Measurements from ENCODE around the gene GREB1L. TPM values are rescaled to one million over a fixed set of nuclear protein-coding genes. Genes with fewer than 3 reads are reported as not detected.

Gene GREB1L
- total and polyA plus RNA-seq, 10 of the 15 experiments (the other 5 are each of a cell fraction or from before 2014, with no cell fraction given): under 0.01 to 0.11 (median 0.03) TPM; not detected in 1

DNA sequence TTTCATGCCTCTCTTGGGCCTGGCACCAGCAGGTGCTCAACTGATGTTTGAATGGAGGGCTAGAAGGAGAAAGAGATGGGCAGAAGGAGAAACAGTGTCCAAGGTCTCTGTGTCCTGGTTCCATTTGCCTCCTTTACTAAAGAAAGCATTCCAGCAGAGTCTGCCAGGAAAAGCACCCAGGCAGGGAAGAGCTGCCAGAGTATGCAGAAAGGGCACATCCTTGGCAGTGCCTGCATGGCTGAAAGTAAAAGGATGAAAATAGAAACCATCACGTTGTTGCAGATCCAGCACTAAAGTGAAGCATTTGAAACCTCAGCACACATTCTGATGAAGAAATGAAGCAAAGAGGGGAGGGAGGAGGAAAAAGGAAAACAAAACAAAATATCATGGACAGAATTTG lies 216.3 kb downstream of the GREB1L start:
- RAD21 ChIA-PET (ENCODE audit: unreplicated experiment): no interaction called here
- H3K4me3 ChIP-seq: no peak overlapping the region
- no peaks in the 10 kb centered on the region for H3K79me2 ChIP-seq (ENCODE audit: control insufficient read depth, insufficient read depth, low read length)
- H2AFZ ChIP-seq (ENCODE audit: control insufficient read depth, low read depth, low read length): no peak overlapping the region
- intact Hi-C loops (cut with micrococcal nuclease; ENCODE audit: unreplicated experiment) (no loop called here), in situ Hi-C loops (cut with MboI) (no loop called here)
- H4K20me1 ChIP-seq (ENCODE audit: control insufficient read depth, insufficient read depth): no peaks in the 10 kb centered on the region
- TF ChIP-seq SMARCA5 (IDR thresholded peaks at IDR 0.05) (no peak), DPF2 (IDR thresholded peaks at IDR 0.05) (no peak), SUPT20H (IDR thresholded peaks at IDR 0.05; ENCODE audit: borderline replicate concordance, control insufficient read depth, low read depth, low read length) (no peak)
- no peaks in the 10 kb centered on the region for H3K9me3 ChIP-seq (replicated peaks; ENCODE audit: control insufficient read depth, insufficient read depth, low read length)
- no peaks in the 10 kb centered on the region for H3K27me3 ChIP-seq (replicated peaks in 1 of 2; ENCODE audit: control insufficient read depth in 2 of 2, insufficient read depth in 2 of 2, low read length in 1 of 2)
- H3K4me2 ChIP-seq (ENCODE audit: control insufficient read depth, insufficient read depth): no peak overlapping the region
- 57% methylated on average over 1 of the region's 1 CpG for WGBS (ENCODE audit: insufficient coverage, insufficient replicate concordance, low lambda C conversion rate, missing lambda C conversion rate)
- SMC1A ChIA-PET (ENCODE audit: uncharacterized antibody, unreplicated experiment): no interaction called here
- no peak overlapping the region for H3K9ac ChIP-seq (ENCODE audit: control insufficient read depth, insufficient read depth, low read length)
- no peaks in the 10 kb centered on the region for H3K4me1 ChIP-seq (ENCODE audit: control insufficient read depth, insufficient read depth, low read length)
- DNase-seq (ENCODE audit: low read depth, low spot score) (no peak), FAIRE-seq (no peak), ATAC-seq (no peak)
- POLR2A ChIA-PET: no interaction called here
- H3K36me3 ChIP-seq (ENCODE audit: control insufficient read depth in 2 of 2, insufficient read depth in 2 of 2, low read length in 1 of 2): no peaks in the 10 kb centered on the region
- H3K27ac ChIP-seq (ENCODE audit: control insufficient read depth, insufficient read depth): no peak overlapping the region
- no TSS peak for BruUV-seq (replicated peaks)
- CTCF ChIA-PET: no interaction called here

DNA sequence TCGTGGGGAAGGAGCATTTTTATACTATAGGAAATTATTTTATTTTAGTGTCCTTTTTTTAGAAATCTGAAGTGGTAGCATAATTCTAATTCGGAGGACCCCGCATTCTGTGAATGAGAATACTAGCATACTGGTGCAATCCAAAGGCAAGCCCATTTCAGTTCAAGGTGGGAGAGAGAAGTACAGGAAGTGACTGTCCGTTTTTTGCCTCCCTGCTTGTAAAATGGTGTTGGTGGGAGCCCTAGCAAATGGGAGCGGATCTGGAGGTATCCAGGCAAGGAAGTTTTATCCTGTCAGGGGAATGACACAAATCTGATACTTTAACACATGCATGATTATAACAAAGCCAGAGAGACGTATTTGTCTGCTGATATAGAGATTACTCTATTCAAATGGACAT lies 216.8 kb downstream of the GREB1L start:
- SMC1A ChIA-PET (ENCODE audit: uncharacterized antibody, unreplicated experiment): no interaction called here
- H3K36me3 ChIP-seq (ENCODE audit: control insufficient read depth in 2 of 2, insufficient read depth in 2 of 2, low read length in 1 of 2): no peaks in the 10 kb centered on the region
- no peaks in the 10 kb centered on the region for H3K9me3 ChIP-seq (replicated peaks; ENCODE audit: control insufficient read depth, insufficient read depth, low read length)
- CTCF ChIA-PET: no interaction called here
- H3K4me1 ChIP-seq (ENCODE audit: control insufficient read depth, insufficient read depth, low read length): no peaks in the 10 kb centered on the region
- no peak overlapping the region for H3K4me2 ChIP-seq (ENCODE audit: control insufficient read depth, insufficient read depth)
- no peak for ATAC-seq
- no peaks in the 10 kb centered on the region for H4K20me1 ChIP-seq (ENCODE audit: control insufficient read depth, insufficient read depth)
- FAIRE-seq: no peak
- POLR2A ChIA-PET: no interaction called here
- no peak overlapping the region for H2AFZ ChIP-seq (ENCODE audit: control insufficient read depth, low read depth, low read length)
- 48% methylated on average over 6 of the region's 6 CpGs for WGBS (ENCODE audit: insufficient coverage, insufficient replicate concordance, low lambda C conversion rate, missing lambda C conversion rate)
- intact Hi-C loops (cut with micrococcal nuclease; ENCODE audit: unreplicated experiment) (no loop called here), in situ Hi-C loops (cut with MboI) (no loop called here)
- RAD21 ChIA-PET (ENCODE audit: unreplicated experiment): no interaction called here
- no TSS peak for BruUV-seq (replicated peaks)
- H3K27ac ChIP-seq (ENCODE audit: control insufficient read depth, insufficient read depth): no peak overlapping the region
- no peak for DNase-seq (ENCODE audit: low read depth, low spot score)
- no peaks in the 10 kb centered on the region for H3K27me3 ChIP-seq (replicated peaks in 1 of 2; ENCODE audit: control insufficient read depth in 2 of 2, insufficient read depth in 2 of 2, low read length in 1 of 2)
- H3K9ac ChIP-seq (ENCODE audit: control insufficient read depth, insufficient read depth, low read length): no peak overlapping the region
- H3K4me3 ChIP-seq: no peak overlapping the region
- no peaks in the 10 kb centered on the region for H3K79me2 ChIP-seq (ENCODE audit: control insufficient read depth, insufficient read depth, low read length)
- TF ChIP-seq MEF2B (IDR thresholded peaks at IDR 0.05; ENCODE audit: partially characterized antibody, poor library complexity, severe bottlenecking) (no peak), RCOR1 (conservative IDR thresholded peaks at IDR 0.05; ENCODE audit: low read depth, low read length) (no peak), NFYB (IDR thresholded peaks at IDR 0.05; ENCODE audit: insufficient read depth, low read depth, low read length) (no peak), MYC (IDR thresholded peaks at IDR 0.05; ENCODE audit: insufficient read depth, insufficient read length, insufficient replicate concordance, low read length, severe bottlenecking) (no peak), SIX5 (IDR thresholded peaks at IDR 0.05; ENCODE audit: low read depth, low read length, severe bottlenecking) (no peak)
- TF ChIP-seq, protein P1, sequence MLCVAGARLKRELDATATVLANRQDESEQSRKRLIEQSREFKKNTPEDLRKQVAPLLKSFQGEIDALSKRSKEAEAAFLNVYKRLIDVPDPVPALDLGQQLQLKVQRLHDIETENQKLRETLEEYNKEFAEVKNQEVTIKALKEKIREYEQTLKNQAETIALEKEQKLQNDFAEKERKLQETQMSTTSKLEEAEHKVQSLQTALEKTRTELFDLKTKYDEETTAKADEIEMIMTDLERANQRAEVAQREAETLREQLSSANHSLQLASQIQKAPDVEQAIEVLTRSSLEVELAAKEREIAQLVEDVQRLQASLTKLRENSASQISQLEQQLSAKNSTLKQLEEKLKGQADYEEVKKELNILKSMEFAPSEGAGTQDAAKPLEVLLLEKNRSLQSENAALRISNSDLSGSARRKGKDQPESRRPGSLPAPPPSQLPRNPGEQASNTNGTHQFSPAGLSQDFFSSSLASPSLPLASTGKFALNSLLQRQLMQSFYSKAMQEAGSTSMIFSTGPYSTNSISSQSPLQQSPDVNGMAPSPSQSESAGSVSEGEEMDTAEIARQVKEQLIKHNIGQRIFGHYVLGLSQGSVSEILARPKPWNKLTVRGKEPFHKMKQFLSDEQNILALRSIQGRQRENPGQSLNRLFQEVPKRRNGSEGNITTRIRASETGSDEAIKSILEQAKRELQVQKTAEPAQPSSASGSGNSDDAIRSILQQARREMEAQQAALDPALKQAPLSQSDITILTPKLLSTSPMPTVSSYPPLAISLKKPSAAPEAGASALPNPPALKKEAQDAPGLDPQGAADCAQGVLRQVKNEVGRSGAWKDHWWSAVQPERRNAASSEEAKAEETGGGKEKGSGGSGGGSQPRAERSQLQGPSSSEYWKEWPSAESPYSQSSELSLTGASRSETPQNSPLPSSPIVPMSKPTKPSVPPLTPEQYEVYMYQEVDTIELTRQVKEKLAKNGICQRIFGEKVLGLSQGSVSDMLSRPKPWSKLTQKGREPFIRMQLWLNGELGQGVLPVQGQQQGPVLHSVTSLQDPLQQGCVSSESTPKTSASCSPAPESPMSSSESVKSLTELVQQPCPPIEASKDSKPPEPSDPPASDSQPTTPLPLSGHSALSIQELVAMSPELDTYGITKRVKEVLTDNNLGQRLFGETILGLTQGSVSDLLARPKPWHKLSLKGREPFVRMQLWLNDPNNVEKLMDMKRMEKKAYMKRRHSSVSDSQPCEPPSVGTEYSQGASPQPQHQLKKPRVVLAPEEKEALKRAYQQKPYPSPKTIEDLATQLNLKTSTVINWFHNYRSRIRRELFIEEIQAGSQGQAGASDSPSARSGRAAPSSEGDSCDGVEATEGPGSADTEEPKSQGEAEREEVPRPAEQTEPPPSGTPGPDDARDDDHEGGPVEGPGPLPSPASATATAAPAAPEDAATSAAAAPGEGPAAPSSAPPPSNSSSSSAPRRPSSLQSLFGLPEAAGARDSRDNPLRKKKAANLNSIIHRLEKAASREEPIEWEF (IDR thresholded peaks at IDR 0.05; ENCODE audit: insufficient replicate concordance, low read depth, low read length): no peak
- TF ChIP-seq, protein P2, sequence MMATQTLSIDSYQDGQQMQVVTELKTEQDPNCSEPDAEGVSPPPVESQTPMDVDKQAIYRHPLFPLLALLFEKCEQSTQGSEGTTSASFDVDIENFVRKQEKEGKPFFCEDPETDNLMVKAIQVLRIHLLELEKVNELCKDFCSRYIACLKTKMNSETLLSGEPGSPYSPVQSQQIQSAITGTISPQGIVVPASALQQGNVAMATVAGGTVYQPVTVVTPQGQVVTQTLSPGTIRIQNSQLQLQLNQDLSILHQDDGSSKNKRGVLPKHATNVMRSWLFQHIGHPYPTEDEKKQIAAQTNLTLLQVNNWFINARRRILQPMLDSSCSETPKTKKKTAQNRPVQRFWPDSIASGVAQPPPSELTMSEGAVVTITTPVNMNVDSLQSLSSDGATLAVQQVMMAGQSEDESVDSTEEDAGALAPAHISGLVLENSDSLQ (IDR thresholded peaks at IDR 0.05): no peak

All from GM12878 (cell line).